GM18517 (cell line): ENCODE measurements around the gene LRRC34.

ENCODE experiments used
- ATAC-seq: cut with Tn5 transposase; IDR thresholded peaks from one replicate; pipeline ENCODE4 v1.9.1; 2021; ENCODE audit warnings: mild to moderate bottlenecking, moderate library complexity; ENCODE audit not compliant: unreplicated experiment

The LRRC34 gene, protein sequence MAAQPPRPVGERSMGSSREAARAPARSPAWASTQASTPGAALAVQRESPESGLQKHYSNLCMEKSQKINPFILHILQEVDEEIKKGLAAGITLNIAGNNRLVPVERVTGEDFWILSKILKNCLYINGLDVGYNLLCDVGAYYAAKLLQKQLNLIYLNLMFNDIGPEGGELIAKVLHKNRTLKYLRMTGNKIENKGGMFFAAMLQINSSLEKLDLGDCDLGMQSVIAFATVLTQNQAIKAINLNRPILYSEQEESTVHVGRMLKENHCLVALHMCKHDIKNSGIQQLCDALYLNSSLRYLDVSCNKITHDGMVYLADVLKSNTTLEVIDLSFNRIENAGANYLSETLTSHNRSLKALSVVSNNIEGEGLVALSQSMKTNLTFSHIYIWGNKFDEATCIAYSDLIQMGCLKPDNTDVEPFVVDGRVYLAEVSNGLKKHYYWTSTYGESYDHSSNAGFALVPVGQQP

GRCh38 chr3:169812332-169813235 is at the start of gene LRRC34, which contains the start of gene LRRIQ4:
TSS of gene LRRC34 (minus strand) at chr3:169812904. CDS start at chr3:169812548, 356 bp downstream.
TSS of gene LRRIQ4 (plus strand) at chr3:169812870. CDS start at chr3:169821922, 9,052 bp downstream.
- ATAC-seq = peak; percentile 54

DNA sequence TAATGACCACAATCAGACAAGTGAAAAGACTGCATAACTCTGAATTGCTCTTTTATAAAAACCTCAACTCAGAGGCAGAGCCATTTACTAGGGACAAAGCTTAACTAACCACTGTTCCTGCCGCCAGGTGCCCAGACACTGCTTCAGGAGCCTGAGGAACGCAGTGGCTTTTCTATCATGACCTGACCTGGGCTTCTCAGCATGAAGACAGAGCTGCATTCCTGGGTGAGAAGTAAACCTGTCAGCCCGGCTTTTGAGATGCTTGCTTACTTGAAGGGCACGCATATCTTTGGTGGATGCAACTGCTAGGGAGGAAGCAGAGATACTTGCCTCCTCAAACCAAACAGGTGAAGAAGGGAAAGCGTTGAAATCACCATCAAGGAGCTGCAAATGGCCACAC is 49.2 kb upstream of the LRRC34 start:
- ATAC-seq = no peak

DNA sequence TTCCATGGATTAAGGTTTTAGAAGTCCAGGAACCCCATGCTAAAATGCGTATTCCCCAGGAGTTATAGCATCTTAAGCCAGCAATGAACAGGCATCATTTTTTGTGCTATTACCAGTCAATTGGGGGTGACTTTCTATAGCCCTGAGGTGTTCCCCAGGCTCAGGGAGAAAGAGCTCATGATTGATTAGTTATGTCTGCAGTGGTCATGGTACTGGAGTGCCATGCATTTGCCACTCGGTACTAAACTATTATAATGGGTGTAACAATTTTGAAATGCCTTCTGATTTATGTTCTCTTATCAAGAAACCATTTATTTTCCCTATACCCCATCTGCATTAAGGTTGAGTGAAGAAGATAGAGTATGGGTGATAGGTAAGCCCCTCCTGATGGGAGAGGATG is 45.1 kb upstream of the LRRC34 start:
- ATAC-seq = no peak

GRCh38 chr3:169855514-169855913 is 42.8 kb upstream of the LRRC34 start:
- ATAC-seq = no peak

DNA sequence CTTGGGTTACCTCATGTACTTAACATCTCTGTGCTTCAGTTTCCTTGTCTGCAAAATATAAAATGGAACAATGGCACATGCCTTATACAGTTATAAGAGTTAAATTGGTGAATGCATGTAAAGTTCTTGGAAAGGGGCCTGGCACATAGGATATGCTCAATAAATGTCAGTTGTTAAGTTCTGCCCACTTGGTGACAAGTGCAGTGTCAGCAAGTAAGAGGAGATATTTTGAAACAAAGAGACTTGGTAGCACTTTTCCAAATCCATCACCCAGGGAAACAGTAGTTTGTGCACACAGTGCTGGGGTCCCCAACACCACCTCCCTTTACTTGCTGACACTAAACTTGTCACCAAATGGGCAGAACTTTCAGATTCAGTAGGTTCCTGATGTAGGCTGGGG is 37.9 kb upstream of the LRRC34 start:
- no peak for ATAC-seq

DNA sequence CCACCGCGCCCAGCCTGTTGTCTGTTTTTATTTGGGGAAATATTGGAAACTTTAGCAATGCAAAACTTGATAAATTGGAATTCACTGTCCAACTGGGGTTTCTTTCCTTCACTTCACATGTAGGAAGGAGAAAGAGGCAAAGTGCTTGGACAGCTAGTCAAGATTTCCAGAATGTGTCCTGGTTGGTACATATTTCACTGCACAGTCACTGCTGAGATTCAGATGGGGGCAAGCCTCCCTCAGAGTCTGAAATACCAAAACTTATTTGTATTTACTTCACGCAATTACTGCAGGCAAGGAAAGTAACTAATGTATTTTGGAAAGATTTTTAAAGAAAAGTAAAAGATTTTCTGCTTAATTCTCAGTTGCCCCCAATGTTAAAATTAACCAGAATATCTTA is 36.0 kb upstream of the LRRC34 start:
- no peak for ATAC-seq

- ATAC-seq = no peak
Observed at GRCh38 chr3:169847896-169848295, 35.2 kb upstream of the LRRC34 start.

- ATAC-seq = peak; percentile 95
Observed at GRCh38 chr3:169846458-169847193, 33.9 kb upstream of the LRRC34 start.

GRCh38 chr3:169842960-169843359 is 30.3 kb upstream of the LRRC34 start:
- ATAC-seq = no peak

DNA sequence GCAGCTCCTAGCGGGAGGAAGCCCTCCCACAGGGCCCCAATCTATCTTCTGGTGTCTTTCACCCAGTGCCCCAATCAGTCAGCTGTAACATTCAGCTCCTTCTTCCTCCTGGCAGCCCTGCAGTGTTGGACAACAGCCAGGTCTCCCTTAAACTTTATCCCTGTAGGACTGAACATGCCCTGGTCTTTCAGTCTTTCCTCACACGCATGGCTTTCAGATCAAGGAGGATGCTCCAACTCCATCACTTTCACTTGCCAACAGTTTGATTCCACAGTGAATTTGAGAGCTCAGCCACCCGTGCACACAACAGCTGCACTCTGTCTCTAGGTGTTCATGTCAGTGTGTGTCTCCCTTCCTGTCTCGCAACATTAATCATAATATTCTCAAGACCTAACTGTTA is 28.5 kb upstream of the LRRC34 start:
- no peak for ATAC-seq

GRCh38 chr3:169838511-169839030 is 25.9 kb upstream of the LRRC34 start:
- no peak for ATAC-seq

DNA sequence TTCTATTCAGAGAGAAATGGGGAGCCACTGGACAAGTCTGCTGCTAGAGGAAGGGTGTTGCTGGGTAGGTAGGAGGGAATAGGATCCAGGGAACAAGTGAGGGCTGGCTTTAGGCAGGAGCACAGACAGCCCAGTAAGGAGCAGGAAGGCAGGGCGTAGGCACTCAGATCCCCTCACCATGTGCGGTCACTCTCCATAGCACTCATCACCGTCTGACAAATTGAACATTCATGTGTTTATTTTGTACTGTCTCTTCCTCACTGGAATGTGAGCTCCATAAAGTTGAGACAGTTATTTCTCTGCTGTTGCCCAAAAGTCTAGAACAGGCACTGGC is 24.2 kb upstream of the LRRC34 start:
- ATAC-seq = no peak

DNA sequence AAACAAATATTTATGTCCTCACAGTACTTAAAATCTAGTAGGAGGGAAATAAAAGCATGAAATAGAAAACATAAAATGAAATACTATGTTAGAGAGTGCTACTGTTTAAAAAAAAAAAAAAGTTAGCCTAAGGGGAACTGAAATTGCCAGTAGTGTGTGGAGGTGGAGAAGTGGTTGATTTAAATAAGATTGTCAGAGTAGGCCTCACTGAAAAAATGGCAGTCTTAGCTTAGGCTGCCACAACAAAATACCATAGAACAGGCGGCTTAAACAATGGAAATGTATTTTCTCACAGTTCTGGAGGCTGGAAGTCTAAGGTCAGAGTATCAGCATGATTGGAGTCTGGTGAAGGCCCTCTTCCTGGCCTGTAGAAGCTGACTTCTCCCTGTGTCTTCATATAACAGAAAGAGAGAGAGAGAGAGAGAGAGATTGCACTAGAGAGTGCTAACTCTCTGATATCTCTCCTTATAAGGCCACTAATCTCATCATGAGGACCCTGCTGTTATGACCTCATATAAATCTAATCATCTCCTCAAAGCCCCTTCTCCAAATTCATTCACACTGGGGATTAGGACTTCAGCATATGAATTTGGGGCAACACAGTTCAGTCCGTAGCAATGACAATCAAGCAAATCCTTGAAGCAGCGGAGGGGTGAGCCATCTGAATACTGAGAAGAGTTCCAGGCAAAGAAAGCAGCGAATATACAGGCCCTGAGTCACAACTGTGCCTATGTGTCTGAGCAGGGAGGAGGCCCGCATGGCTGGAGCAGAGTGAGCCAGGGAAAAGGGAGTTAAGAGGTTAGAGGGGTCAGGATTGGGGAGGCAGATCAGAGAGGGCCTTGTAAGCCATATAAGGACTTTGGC is 23.6 kb upstream of the LRRC34 start:
- ATAC-seq = peak; percentile 78

- ATAC-seq = no peak
Observed at GRCh38 chr3:169835533-169835932, 22.8 kb upstream of the LRRC34 start.

- ATAC-seq = no peak
Observed at GRCh38 chr3:169827712-169828111, 15.0 kb upstream of the LRRC34 start.

GRCh38 chr3:169825316-169825715 is 12.6 kb upstream of the LRRC34 start:
- no peak for ATAC-seq

- ATAC-seq = no peak
Observed at GRCh38 chr3:169822983-169823382, 10.3 kb upstream of the LRRC34 start.

DNA sequence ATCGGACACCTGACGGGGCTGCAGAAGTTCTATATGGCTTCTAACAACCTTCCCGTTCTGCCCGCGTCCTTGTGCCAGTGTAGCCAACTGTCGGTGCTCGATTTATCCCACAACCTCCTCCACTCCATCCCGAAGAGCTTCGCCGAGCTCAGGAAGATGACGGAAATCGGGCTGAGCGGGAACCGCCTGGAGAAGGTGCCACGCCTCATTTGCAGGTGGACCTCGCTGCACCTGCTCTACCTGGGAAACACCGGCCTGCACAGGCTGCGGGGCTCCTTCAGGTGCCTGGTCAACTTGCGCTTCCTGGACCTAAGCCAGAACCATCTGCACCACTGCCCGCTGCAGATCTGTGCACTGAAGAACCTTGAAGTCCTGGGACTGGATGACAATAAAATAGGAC is 9.8 kb upstream of the LRRC34 start:
- ATAC-seq = no peak

- ATAC-seq = no peak
Observed at GRCh38 chr3:169822091-169822490, 9.4 kb upstream of the LRRC34 start.

DNA sequence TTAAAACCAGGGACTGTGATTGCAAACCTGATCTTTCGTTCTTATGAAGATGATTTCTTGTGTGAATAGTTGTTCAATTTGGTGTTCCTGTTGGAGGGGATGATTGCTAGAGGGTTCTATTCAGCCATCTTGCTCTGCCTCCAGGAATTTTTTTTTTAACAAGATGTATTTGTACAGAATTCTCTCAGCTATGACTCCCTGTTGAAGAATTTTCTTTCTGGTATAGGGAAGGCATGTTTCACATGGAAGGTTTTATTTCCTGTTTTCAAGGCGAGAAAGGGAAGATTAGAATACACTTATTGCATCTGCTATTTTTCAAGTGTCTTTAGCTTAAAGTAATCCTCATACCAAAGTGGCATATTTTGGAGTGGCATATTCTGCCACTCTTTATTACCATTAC is 5.6 kb upstream of the LRRC34 start:
- no peak for ATAC-seq
